Stimulated activated CD4-positive, alpha-beta T cell treated with anti-CD3 and anti-CD28 coated beads, Interleukin-15, amount 100 ng/mL, for 1 hour (primary cell): Measurements from ENCODE around the gene RFPL4A.

Source experiments
- DNase-seq, 2 donors: peaks; one replicate each; pipeline ENCODE4 v3.0.0-alpha.2; 2020; ENCODE audit warnings: low read depth in 1 of 2, low spot score in 1 of 2

The RFPL4A gene

DNA sequence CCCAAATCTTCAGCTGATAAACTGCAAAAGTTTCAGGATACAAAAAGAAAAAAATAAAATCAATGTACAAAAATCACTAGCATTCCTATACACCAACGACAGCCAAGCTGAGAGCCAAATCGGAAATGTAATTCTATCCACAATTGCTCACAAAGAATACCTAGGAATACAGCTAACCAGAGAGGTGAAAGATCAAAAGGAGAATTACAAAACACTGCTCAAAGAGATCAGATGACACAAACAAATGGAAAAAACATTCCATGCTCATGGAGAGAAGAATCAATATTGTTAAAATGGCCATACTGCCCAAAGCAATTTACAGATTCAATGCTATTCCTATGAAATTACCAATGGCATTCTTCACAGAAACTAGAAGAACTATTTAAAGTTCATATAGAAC is 43.4 kb downstream of the RFPL4A start:
- no peak for DNase-seq

DNA sequence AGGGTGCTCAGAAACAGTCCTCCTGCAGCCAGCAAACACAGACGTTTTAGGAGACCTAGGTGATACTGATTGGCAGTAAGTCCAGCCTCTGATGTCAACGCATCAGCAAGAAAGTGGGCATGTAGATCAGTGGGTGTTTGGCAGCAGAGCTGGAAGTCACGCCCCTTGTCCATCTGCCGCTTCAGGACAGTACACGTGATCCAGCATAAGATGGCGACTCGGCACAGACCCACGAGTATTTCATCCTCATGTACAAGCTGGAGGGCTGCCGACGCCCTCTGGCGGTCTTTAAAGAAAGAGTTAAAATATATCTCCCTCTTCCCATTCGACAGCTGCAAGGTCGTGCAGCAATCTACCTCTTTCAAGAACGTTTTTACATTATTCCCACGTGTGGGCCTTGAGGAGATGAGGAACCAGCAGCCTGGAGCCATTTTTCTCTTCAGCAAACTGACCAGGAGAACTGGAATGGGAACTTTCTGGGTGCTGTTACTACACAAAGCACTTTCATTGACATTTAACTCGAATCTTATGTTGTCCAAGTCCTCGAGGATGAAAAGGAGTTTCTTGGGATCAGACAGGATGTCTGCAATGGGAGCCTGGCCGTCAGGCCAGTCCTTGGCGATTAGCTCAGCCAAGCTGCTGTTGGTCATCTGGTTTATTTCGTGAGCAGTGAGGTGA is 50.6 kb downstream of the RFPL4A start:
- DNase-seq, result no peak

DNA sequence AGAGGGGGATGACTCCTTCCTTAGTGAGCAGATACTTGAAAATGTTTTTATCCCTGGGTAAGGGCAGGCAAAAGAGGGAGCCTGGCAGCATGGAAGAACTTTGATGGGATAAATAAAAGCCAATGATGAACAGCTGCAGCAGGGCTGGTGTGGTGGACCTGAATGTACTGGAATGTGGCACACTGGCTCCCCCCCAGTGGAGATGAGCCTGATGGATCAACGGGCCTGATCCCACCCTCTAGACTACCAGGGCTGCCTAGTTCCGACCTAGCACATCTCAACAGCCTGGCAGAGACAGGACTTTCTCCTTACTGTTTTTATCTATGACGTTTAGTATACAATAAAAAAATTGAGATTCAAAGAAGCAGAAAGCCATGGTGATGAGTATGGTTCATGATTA is 52.4 kb downstream of the RFPL4A start:
- no peak for DNase-seq

DNA sequence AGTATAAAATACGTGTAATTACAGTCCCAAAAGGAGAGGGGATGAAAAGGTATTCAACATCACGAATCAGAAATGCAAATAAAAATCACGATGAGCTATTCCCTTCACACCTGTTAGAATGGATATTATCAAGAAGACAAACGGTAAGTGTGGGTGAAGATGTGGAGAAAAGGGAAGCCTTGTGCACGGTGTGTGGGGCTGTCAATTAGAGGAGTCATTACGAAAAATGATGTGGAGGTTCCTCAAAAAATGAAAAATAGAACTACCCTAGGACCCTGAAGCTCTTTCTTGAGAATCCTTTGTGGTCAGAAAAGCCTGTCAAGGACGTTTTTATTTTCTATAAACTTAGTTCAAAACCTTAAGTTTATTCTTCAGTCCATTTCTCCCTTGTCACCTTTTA is 53.6 kb downstream of the RFPL4A start:
- no peak for DNase-seq
